ENCODE data around the gene SSNA1. TPM values are rescaled to one million over a fixed set of nuclear protein-coding genes. Genes with fewer than 3 reads are reported as not detected.
A peak's percentile ranks its signal among the peaks of the same experiment; 100 is the strongest.

Gene SSNA1
- total RNA-seq, 2 donors from 2014 or later: 56.7 to 68.8 TPM

DNA sequence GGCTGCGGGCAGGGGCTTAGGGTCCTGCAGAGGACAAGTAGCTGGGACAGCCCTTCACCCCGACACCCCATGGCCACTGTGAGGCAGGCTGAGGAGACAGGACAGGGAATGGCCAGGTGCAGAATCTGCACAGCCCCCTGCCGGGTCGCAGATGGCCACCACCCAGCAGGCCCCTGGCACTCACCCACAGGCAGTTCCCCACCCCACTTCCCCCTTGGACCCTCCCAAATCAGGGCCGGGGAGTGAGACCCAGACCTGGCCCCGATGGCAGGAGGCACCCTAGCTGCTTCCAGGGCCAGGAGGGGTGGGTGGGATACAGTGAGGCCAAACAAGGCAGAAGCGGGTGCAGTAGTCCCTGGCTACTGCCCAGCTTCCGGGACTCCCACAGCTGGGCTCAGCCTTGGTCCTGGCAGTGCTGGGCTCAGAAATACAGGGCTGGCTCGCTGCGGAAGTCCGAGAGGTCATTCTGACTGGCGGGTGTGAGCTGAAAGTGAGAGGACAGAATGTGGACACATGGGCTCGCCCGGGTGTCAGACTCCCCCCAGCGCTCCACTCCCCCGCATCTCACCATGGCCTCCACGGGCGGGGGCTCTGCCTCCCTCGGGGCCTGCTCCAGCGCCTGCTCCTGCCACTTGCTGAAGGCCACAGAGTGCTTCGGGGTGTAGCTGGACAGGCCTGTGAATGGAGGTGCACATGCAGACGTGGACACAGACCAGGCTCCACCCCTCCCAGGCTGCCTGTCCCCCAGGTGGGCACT lies 3.4 kb downstream of the SSNA1 start:
- no peak for ATAC-seq
- intact Hi-C loops (cut with DNase I, micrococcal nuclease): loop anchor here in 1 of 2 donors (5.0 kb wide), 1 partner anchor 50 kb away; no protein-coding TSS in a partner anchor

DNA sequence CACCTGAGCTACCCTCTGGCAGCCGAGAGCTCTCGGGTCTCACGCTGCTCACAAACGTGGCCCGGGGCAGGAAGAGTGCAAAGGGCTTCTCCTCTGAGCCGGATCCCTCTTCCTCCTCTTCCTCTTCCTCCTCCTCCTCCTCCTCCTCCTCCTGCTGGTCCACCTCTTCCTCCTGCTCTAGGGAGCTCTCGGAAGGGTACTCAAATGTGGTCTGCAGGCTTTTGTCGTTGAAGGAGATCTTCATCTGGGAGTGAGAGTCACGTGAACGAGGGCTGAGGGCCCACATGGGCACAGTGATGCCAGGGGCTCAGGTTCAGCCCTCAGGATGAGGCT lies 3.9 kb downstream of the SSNA1 start:
- DNase-seq: no peak
- no peak for ATAC-seq
- intact Hi-C loops (cut with DNase I, micrococcal nuclease): loop anchor here in 1 of 2 donors (5.0 kb wide), 1 partner anchor 50 kb away; no protein-coding TSS in a partner anchor

More for the DNA sequence above, 3.4 kb downstream of the SSNA1 start:
- peak in 1 of 2 donors; percentile 12 for DNase-seq

DNA sequence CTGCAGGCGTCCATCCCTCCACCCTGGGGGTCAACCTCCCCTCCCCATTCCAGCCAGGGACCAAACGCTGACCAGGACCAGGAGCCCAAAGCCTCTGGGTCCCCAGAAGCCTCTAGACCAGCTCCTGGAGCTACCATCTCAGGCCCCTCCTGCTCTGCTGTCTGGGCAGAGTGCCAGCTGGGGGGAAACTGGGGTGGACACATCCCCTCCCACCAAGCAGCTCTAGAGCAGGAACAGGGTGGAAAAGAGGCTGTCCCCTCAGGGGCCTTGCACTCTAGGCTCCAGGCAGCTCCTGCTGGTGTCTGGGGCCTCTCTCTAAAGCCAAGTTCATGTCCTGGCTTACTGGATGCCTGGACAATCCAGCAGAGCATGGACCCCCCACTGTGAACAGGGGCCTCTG lies 4.4 kb downstream of the SSNA1 start:
- ATAC-seq (no peak), DNase-seq (peak in 1 of 2 donors; percentile 6)
- intact Hi-C loops (cut with DNase I, micrococcal nuclease): loop anchor here in 1 of 2 donors (5.0 kb wide), 1 partner anchor 51 kb away; no protein-coding TSS in a partner anchor

DNA sequence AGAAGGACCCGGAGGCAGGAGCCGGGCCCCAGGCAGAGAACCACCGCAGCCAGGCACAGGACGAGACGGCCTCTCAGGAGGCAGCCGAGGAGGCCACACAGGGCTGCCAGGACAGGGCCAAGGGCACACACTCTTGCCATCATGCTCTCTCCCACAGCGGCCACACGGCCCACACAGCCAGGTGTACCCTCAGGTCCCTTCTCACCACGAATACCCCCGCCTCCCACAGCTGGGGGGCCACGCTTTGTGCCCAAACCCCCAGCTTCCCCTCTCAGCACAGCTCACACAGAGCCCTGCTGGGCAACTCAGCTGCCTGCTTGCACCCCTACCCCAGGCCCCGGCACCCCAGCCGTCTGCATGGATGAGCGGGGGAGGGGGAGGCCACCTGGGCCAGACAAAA lies 5.3 kb downstream of the SSNA1 start:
- ATAC-seq (no peak), DNase-seq (peak in 1 of 2 donors; percentile 18)
- intact Hi-C loops (cut with DNase I, micrococcal nuclease): loop anchor here in 1 of 2 donors (5.0 kb wide), 1 partner anchor 51 kb away; no protein-coding TSS in a partner anchor

DNA sequence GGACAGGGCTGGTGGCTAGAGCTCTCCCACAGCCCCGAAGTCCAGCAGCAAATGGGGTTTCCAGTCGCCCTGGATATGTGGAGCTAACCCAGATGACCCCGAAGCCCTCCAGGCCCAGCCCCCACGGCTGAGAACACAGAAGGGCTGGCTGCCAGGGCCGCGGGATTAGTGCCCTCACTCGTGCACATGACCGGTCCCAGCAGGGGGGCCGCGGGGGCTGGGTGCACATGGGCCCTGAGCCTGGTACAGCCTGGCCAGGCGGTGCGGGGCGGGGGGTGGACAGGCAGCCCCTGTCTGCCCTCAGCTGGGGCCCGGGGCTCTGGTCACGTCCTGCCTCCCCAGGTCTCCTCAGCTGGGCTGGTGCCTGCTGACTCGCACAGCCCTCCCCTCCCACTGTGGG lies 5.9 kb downstream of the SSNA1 start:
- ATAC-seq (no peak), DNase-seq (peak in 1 of 2 donors; percentile 54)
- intact Hi-C loops (cut with DNase I, micrococcal nuclease): loop anchor here in 1 of 2 donors (5.0 kb wide), 1 partner anchor 52 kb away; no protein-coding TSS in a partner anchor

DNA sequence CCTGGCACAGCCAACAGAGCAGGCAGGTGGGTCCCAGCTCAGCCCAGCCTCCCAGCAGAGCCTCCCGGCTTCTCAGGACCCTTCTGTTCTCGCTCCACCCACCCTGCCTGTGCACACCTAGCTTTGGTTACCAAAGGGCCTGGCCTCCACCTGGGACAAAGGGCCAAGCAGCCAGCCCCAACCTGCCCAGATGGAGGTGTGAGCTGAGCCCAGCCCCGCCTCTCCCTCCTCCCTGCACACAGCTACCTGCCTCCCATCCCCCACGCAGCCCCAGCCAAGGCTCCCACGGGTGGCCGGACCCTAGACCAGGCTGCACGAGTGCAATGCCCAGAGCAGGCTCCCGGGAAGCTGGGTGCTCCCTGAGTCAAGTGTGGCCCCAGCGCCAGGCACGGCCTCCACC lies 6.4 kb downstream of the SSNA1 start:
- intact Hi-C loops (cut with DNase I, micrococcal nuclease): loop anchor here in 1 of 2 donors (5.0 kb wide), 1 partner anchor 53 kb away; no protein-coding TSS in a partner anchor
- DNase-seq (peak; percentile 85 to 86), ATAC-seq (peak; percentile 51)

DNA sequence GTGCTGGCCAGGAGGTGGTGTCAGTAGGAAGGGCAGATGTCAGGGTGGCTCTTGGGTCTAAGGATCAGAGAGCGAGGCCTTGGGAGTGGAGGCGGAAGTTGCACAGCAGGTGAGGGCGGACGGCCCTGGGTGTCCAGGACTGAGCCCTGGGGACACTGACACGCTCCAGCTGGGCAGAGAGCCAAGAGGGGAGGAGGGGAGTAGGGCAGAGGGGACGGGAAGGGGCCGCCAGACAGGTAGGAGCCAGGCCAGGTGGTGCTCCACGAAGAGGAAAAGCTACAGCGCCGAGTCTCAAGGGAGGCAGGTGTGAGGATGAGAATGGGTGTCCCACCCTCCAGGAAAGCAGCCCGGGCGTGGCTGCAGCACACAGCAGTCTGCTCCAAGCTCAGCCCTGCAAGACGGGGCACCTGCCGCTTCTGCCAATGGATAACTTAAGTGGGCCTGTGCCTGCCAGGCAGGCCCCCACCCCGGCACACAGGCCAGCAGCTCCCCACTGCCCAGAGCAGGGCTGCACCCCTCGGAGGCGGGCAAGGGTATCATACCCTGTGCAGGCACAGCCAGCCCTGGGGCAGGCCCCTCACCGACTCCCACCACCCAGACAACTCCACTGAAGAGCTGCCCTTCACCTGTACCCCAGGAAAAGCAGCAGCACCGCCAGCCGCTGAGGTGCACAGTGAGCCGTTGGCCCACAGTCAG lies 7.2 kb downstream of the SSNA1 start:
- intact Hi-C loops (cut with DNase I, micrococcal nuclease): no loop called here
- ATAC-seq (peak; percentile 55), DNase-seq (peak; percentile 90 to 93)

DNA sequence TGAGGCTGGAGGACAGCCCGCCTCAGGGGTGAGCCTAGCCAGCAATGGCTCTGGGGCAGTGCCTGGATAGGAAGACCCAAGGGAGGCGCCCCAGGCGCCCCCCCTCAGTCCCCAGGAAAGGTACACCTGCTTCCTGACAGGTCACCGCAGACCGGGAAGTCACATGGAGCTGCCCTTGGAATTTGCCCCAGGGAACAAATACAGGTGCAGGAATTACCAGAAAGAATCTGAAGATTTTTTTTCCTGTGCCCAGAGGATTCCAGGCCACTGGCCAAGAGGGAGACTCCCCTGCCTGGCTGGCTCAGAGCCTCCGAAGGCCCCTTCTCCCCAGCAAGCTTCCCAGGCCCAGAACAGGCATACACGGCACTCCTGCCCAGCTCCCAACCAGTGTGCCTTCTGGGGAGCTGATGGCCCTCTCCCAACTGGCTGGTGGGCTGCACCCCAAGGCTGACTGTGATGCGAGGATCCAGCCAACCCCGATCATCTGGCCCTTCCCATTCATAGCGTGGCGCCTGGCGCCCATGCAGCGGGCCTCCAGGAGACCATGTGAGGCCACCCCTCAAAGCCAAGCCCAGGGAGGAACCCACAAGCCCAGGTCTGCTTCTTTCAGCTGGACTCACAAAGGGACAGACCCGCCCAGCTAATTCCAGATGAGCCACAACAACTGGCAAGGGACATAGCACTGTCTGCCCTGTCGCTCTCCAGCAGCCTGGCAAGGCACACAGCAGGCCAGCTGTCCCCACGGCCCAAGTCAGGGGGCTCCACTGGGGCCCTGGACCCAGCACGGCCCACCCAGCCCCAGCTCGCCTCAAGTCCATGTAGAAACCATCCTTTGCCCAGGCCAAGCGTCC lies 9.8 kb downstream of the SSNA1 start:
- intact Hi-C loops (cut with DNase I, micrococcal nuclease): no loop called here
- ATAC-seq (peak; percentile 38), DNase-seq (peak; percentile 73 to 89)

DNA sequence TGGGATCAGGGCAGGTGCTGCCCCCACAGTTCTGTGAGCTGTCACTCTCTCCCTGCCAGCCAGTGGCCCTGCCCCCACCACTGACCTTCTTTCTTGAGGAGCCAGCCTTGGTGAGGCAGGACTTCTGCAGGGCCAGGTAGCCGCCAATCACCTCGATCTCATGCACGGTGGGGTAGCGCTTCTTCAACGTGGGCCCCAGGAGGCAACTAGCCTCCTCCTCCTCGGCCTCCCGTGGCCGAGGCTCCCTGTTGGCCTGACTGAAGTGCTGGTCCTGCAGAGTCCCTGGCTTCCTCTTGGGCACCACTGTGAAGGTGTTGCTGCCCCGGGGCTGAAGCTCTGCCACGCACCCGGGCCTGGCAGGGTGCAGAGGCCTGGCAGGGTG lies 10.4 kb downstream of the SSNA1 start:
- intact Hi-C loops (cut with DNase I, micrococcal nuclease): no loop called here
- peak in 1 of 2 donors; percentile 41 for DNase-seq

DNA sequence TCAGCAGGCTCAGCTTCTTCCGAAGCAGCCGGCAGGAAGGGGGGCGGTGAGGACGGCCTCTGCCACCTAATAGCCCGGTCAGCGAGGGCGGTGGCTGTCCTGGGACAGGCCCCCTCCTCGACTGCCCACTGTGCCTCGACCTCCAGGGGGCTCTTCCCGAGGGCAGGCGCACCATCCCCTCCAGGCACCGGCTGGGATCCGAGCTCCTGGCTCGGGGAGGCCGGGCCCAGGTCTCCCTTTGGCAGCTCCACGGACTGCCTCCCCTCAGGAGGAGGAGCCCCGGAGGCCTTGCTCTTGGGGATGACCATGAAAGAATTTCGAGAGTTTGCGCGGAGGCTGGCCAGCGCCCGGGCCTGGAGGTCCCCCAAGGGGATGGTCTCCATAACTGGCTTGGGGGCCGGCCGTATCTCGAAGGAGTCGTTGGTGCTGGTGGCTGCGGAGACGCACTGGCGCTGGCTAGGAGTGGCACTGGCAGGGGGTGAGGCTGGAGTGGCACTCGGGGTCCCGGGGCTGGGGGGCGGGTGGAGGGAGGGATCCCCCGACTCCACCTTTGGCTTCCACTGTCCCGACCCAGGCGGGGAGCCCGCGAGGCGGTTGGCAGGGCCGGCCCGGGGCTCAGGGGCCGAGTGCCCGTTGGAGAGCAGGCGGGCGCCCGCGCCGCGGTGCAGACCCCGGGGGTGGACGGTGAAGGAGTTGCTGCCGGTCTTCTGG lies 11.1 kb downstream of the SSNA1 start:
- intact Hi-C loops (cut with DNase I, micrococcal nuclease): no loop called here
- DNase-seq (peak in 1 of 2 donors; percentile 30), ATAC-seq (no peak)

More for the DNA sequence above, 10.4 kb downstream of the SSNA1 start:
- ATAC-seq: no peak

DNA sequence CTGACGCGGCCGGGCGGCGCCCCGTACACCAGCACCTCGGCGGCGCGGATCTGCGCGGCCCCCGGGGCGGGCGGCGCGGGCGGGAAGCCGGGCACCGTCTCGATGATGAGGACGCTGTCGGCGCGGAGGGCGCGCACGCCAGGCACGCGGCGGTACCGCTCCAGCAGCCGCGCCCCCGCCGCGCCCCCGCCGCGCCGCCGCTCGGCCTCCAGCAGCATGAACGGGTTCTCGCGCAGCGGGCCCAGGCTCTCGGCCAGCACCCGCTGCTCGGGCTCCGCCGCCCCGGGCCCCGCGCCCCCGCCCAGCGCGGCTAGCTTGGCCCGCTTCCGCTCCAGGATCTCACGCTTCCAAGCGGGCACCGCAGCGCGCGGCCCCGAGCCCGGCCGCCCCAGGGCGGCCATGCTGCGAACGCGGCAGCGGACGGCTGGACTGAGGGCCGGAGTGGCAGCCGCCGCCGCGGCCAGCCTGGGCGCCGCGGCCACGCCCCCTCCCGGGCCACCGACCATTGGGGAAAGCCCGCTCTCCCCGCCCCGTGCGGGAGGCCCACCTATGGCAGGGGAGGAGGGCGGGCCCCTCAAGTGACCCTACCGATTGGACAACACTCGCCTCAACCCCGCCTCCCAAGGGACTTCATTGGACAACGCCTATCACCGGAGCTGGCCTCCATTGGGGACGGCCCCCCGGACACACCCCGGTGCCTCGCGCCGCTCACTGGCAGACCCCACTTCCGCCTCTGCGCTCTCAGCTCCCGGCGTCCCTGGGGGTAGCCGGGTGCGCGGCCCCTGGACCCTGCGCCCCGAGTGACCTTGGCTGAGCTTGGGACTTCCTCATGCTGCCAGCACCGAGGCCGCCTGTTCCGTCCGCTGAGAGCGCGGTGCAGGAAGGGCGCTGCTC lies 12.1 kb downstream of the SSNA1 start, which contains the start of gene TPRN:
TPRN (minus strand) TSS at position 431 of the 894 bp plus-strand sequence; CDS start at position 401, 30 bp downstream.
- intact Hi-C loops (cut with DNase I, micrococcal nuclease): no loop called here
- ATAC-seq (peak; percentile 71), DNase-seq (peak; percentile 99 to 100)

DNA sequence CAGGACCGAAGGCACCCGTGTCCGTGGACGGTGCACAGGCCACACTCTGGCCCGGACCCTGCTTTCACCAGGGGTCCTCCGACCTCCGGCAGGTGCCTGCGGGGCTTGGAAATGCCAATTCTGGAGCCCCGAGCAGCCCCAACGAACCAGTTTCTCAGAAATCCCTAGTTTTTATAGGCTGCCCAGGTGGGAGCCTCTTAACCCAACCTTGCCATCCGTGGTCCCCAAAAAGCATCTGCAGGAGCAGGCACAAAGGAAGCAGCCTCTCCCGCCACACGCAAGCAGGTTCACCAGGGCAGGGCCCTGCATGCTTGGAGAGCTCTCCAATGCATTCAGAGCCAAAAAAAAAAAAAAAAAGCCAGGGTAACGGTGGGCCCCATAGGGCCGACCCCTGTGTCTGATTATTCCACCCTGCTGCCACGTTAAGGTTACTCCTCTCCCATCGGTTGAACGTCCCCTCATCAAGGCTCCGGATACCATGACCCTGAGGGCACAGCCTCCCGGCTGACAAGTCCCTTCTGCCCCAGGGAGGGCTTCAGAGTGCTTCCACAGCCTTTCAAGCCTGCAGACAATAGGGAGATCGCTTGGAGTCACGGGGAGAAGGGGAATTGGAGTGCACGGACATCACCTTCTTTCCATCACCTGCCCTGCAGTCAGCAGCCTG lies 12.9 kb downstream of the SSNA1 start:
- intact Hi-C loops (cut with DNase I, micrococcal nuclease): no loop called here
- ATAC-seq (no peak), DNase-seq (no peak)

DNA sequence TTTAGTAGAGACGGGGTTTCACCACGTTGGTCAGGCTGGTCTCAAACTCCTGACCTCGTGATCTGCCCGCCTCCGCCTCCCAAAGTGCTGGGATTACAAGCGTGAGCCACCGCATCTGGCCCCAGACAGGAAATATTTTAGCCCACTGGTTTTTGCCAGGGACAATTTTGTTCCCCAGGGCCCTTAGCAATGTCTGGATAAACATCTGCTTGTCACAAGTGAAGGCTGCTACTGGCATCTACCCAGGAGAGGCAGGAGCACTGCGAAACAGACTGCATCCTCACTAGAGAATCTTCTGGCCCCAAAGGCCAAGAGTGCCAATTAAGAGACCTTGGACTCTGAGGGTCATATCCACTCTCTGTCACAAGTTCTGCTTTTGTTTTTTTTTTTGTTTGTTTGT lies 14.5 kb downstream of the SSNA1 start:
- no peak for DNase-seq
- intact Hi-C loops (cut with DNase I, micrococcal nuclease): no loop called here

DNA sequence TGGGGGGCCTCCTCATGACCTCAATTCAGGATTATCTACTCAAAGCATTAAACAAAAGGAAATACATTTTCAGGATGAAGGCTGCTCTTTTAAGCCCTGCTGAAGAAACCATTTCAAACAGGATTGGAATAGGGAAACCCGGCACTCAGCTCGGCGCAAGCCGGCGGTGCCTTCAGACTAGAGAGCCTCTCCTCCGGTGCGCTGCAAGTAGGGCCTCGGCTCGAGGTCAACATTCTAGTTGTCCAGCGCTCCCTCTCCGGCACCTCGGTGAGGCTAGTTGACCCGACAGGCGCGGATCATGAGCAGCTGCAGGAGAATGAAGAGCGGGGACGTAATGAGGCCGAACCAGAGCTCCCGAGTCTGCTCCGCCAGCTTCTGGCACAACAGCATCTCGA lies 16.3 kb downstream of the SSNA1 start:
- DNase-seq: peak in 1 of 2 donors; percentile 24
- no peak for ATAC-seq
- intact Hi-C loops (cut with DNase I, micrococcal nuclease): no loop called here

More for the DNA sequence above, 14.5 kb downstream of the SSNA1 start:
- ATAC-seq: no peak

DNA sequence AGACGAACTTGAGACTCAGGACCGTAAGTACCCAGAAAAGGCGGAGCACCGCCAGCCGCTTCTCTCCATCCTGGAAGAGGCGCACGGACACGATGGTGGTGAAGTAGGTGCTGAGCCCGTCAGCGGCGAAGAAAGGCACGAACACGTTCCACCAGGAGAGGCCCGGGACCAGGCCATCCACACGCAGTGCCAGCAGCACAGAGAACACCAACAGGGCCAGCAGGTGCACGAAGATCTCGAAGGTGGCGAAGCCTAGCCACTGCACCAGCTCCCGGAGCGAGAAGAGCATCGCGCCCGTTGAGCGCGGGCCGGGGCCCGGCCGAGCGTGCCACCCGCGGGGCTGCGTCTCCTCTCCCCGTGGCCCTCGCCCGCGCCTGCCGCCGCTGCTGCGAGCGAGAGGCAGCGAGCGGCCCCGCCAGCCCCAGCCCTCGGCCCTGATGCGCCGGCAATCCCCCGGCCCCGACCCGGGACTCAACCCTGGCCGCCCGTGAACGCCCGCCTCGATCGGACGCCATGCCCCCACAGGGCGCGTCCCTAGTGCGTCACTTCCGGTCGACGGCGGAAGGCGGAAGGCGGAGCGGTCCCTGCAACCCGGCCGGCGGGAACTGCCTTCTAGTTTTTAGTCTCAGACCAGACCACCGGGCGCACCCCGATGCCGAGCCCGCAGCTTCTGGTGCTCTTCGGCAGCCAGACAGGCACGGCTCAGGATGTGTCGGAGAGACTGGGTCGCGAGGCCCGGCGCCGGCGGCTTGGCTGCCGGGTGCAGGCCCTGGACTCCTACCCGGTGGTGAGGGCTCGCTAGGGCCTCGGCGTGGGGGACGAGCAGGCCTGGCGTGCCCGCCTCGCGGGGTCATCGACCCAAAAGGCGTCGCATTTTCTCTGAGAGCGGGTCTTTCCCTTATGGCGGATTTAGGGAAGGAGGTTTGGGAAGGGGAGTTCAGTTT lies 16.9 kb downstream of the SSNA1 start, which contains the start of the genes NDOR1 and TMEM203:
NDOR1 (plus strand) TSS at position 575 of the 944 bp plus-strand sequence; CDS start at position 653, 78 bp downstream.
TMEM203 (minus strand) TSS at position 523 of the 944 bp plus-strand sequence; CDS start at position 289, 234 bp downstream.
- ATAC-seq: peak; percentile 64
- DNase-seq: peak; percentile 87 to 95
- intact Hi-C loops (cut with DNase I, micrococcal nuclease): no loop called here

All from left colon (tissue), 2 donors.